ENCODE results near the gene CYP4F2.
"Not testable (repeated sequence)": the region's sequence is repeated elsewhere in the genome, so short reads cannot be mapped to it uniquely, and the experiment has no call there.

The CYP4F2 gene

GRCh38 chr19:15919243-15919642, 21.4 kb upstream of the CYP4F2 start:
- Histone ChIP-seq H2AFZ (ENCODE audit: low read depth, low read length) (no peak overlapping the region), H3K36me3 (ENCODE audit: insufficient read depth, low read length) (no peaks in the 10 kb centered on the region), H3K9me3 (ENCODE audit: low read length) (no peaks in the 10 kb centered on the region), H3K4me1 (ENCODE audit: insufficient read depth, low read length) (no peaks in the 10 kb centered on the region), H3K27me3 (ENCODE audit: insufficient read depth, low read length) (no peaks in the 10 kb centered on the region), H3K4me3 (ENCODE audit: low read length) (no peak overlapping the region)

GRCh38 chr19:15915109-15915508, 17.2 kb upstream of the CYP4F2 start:
- H3K36me3 ChIP-seq (ENCODE audit: insufficient read depth, low read length): no peaks in the 10 kb centered on the region

GRCh38 chr19:15913830-15914229, 16.0 kb upstream of the CYP4F2 start:
- Histone ChIP-seq H3K4me1 (ENCODE audit: insufficient read depth, low read length) (no peaks in the 10 kb centered on the region), H3K4me3 (ENCODE audit: low read length) (no peak overlapping the region), H3K27me3 (ENCODE audit: insufficient read depth, low read length) (no peaks in the 10 kb centered on the region), H2AFZ (ENCODE audit: low read depth, low read length) (no peak overlapping the region), H3K9me3 (ENCODE audit: low read length) (no peaks in the 10 kb centered on the region), H3K36me3 (ENCODE audit: insufficient read depth, low read length) (no peaks in the 10 kb centered on the region)

More at GRCh38 chr19:15915109-15915508, 17.2 kb upstream of the CYP4F2 start:
- Histone ChIP-seq H3K9me3 (ENCODE audit: low read length) (no peaks in the 10 kb centered on the region), H2AFZ (ENCODE audit: low read depth, low read length) (no peak overlapping the region), H3K4me3 (ENCODE audit: low read length) (no peak overlapping the region), H3K27me3 (ENCODE audit: insufficient read depth, low read length) (no peaks in the 10 kb centered on the region), H3K4me1 (ENCODE audit: insufficient read depth, low read length) (no peaks in the 10 kb centered on the region)

- Histone ChIP-seq H3K9me3 (ENCODE audit: low read length) (no peaks in the 10 kb centered on the region), H3K4me1 (ENCODE audit: insufficient read depth, low read length) (no peaks in the 10 kb centered on the region), H3K4me3 (ENCODE audit: low read length) (no peak overlapping the region)
These were observed 15.5 kb upstream of the CYP4F2 start for GRCh38 chr19:15913384-15913783.

GRCh38 chr19:15911599-15912235, 13.8 kb upstream of the CYP4F2 start:
- H3K36me3 ChIP-seq (ENCODE audit: insufficient read depth, low read length): no peaks in the 10 kb centered on the region
- H3K27me3 ChIP-seq (ENCODE audit: insufficient read depth, low read length): no peaks in the 10 kb centered on the region
- no peak overlapping the region for H3K4me3 ChIP-seq (ENCODE audit: low read length)
- no peaks in the 10 kb centered on the region for H3K4me1 ChIP-seq (ENCODE audit: insufficient read depth, low read length)
- H2AFZ ChIP-seq (ENCODE audit: low read depth, low read length): no peak overlapping the region
- H3K9me3 ChIP-seq (ENCODE audit: low read length): no peaks in the 10 kb centered on the region

More at GRCh38 chr19:15913384-15913783, 15.5 kb upstream of the CYP4F2 start:
- H3K36me3 ChIP-seq (ENCODE audit: insufficient read depth, low read length): no peaks in the 10 kb centered on the region
- H2AFZ ChIP-seq (ENCODE audit: low read depth, low read length): no peak overlapping the region
- no peaks in the 10 kb centered on the region for H3K27me3 ChIP-seq (ENCODE audit: insufficient read depth, low read length)

- Histone ChIP-seq H3K36me3 (ENCODE audit: insufficient read depth, low read length) (no peaks in the 10 kb centered on the region), H2AFZ (ENCODE audit: low read depth, low read length) (no peak overlapping the region), H3K4me1 (ENCODE audit: insufficient read depth, low read length) (no peaks in the 10 kb centered on the region), H3K27me3 (ENCODE audit: insufficient read depth, low read length) (peaks cover 4% of the 10 kb centered on the region), H3K9me3 (ENCODE audit: low read length) (no peaks in the 10 kb centered on the region), H3K4me3 (ENCODE audit: low read length) (no peak overlapping the region)
These were observed 7.2 kb upstream of the CYP4F2 start for GRCh38 chr19:15905026-15905425.

GRCh38 chr19:15902898-15903297, 5.0 kb upstream of the CYP4F2 start:
- not testable (repeated sequence) for H3K27me3 ChIP-seq (ENCODE audit: insufficient read depth, low read length); H2AFZ ChIP-seq (ENCODE audit: low read depth, low read length)

GRCh38 chr19:15902254-15902653, 4.4 kb upstream of the CYP4F2 start:
- no peaks in the 10 kb centered on the region for H3K4me1 ChIP-seq (ENCODE audit: insufficient read depth, low read length)
- H3K27me3 ChIP-seq (ENCODE audit: insufficient read depth, low read length): peaks cover 4% of the 10 kb centered on the region
- H3K36me3 ChIP-seq (ENCODE audit: insufficient read depth, low read length): no peaks in the 10 kb centered on the region
- no peak overlapping the region for H2AFZ ChIP-seq (ENCODE audit: low read depth, low read length)
- H3K4me3 ChIP-seq (ENCODE audit: low read length): no peak overlapping the region
- no peaks in the 10 kb centered on the region for H3K9me3 ChIP-seq (ENCODE audit: low read length)

More at GRCh38 chr19:15902898-15903297, 5.0 kb upstream of the CYP4F2 start:
- not testable (repeated sequence) for H3K9me3 ChIP-seq (ENCODE audit: low read length); H3K4me3 ChIP-seq (ENCODE audit: low read length); H3K36me3 ChIP-seq (ENCODE audit: insufficient read depth, low read length); H3K4me1 ChIP-seq (ENCODE audit: insufficient read depth, low read length)

- Histone ChIP-seq H3K36me3 (ENCODE audit: insufficient read depth, low read length) (no peaks in the 10 kb centered on the region), H2AFZ (ENCODE audit: low read depth, low read length) (no peak overlapping the region), H3K4me3 (ENCODE audit: low read length) (no peak overlapping the region), H3K9me3 (ENCODE audit: low read length) (no peaks in the 10 kb centered on the region), H3K4me1 (ENCODE audit: insufficient read depth, low read length) (no peaks in the 10 kb centered on the region), H3K27me3 (ENCODE audit: insufficient read depth, low read length) (peaks cover 4% of the 10 kb centered on the region)
These were observed 2.6 kb upstream of the CYP4F2 start for GRCh38 chr19:15900504-15900903.

- H3K4me1 ChIP-seq (ENCODE audit: insufficient read depth, low read length); H3K27me3 ChIP-seq (ENCODE audit: insufficient read depth, low read length); H3K9me3 ChIP-seq (ENCODE audit: low read length); H3K4me3 ChIP-seq (ENCODE audit: low read length); H2AFZ ChIP-seq (ENCODE audit: low read depth, low read length); H3K36me3 ChIP-seq (ENCODE audit: insufficient read depth, low read length): not testable (repeated sequence)
These were observed 2.2 kb upstream of the CYP4F2 start for GRCh38 chr19:15900032-15900431.

- H3K36me3 ChIP-seq (ENCODE audit: insufficient read depth, low read length); H2AFZ ChIP-seq (ENCODE audit: low read depth, low read length); H3K9me3 ChIP-seq (ENCODE audit: low read length); H3K4me3 ChIP-seq (ENCODE audit: low read length); H3K4me1 ChIP-seq (ENCODE audit: insufficient read depth, low read length); H3K27me3 ChIP-seq (ENCODE audit: insufficient read depth, low read length): not testable (repeated sequence)
These were observed 1.7 kb upstream of the CYP4F2 start for GRCh38 chr19:15899561-15899960.

GRCh38 chr19:15897026-15897737, 692 bp downstream of the CYP4F2 start:
- Histone ChIP-seq H3K27me3 (ENCODE audit: insufficient read depth, low read length) (peaks cover 4% of the 10 kb centered on the region), H3K4me1 (ENCODE audit: insufficient read depth, low read length) (no peaks in the 10 kb centered on the region), H3K36me3 (ENCODE audit: insufficient read depth, low read length) (no peaks in the 10 kb centered on the region), H3K4me3 (ENCODE audit: low read length) (no peak overlapping the region), H2AFZ (ENCODE audit: low read depth, low read length) (no peak overlapping the region), H3K9me3 (ENCODE audit: low read length) (no peaks in the 10 kb centered on the region)

GRCh38 chr19:15895876-15896430, 1.9 kb downstream of the CYP4F2 start:
- Histone ChIP-seq H3K9me3 (ENCODE audit: low read length) (no peaks in the 10 kb centered on the region), H3K4me1 (ENCODE audit: insufficient read depth, low read length) (no peaks in the 10 kb centered on the region), H3K27me3 (ENCODE audit: insufficient read depth, low read length) (peaks cover 4% of the 10 kb centered on the region), H3K4me3 (ENCODE audit: low read length) (no peak overlapping the region), H2AFZ (ENCODE audit: low read depth, low read length) (no peak overlapping the region), H3K36me3 (ENCODE audit: insufficient read depth, low read length) (no peaks in the 10 kb centered on the region)
